Renal pelvis (tissue), 12 donors: ENCODE measurements around the gene OR52L1. TPM values are rescaled to one million over a fixed set of nuclear protein-coding genes. Genes with fewer than 3 reads are reported as not detected.
"Not testable (repeated sequence)": the region's sequence is repeated elsewhere in the genome, so short reads cannot be mapped to it uniquely, and the experiment has no call there.

Source experiments
- DNase-seq: peaks from one replicate; pipeline ENCODE4 v3.0.0-alpha.2; 2013
- long read RNA-seq, 16 experiments: transcript quantifications; one replicate each; lab custom pipeline, GENCODE V29; 2026
- polyA plus RNA-seq, 3 donors: library from polyadenylated mRNA; unstranded; fragments of 120-200 nt; gene quantifications; one replicate each; pipeline ENCODE4 v1.2.1, GENCODE V29; 2013; ENCODE audit not compliant: insufficient read length in 3 of 3

OR52L1 gene
- polyA plus RNA-seq, result not detected
- long read RNA-seq, donor 1, result 0 reads
- long read RNA-seq, donor 2, result 0 reads
- long read RNA-seq, donor 3, result 0 reads
- long read RNA-seq, donor 4, result 0 reads
- long read RNA-seq, donor 5, result 0 reads
- long read RNA-seq, donor 6, result 0 reads
- long read RNA-seq, donor 7, result 0 reads
- long read RNA-seq, donor 8, result 0 reads
- long read RNA-seq, donor 9, result 0 reads
- long read RNA-seq, donor 10, result 0 reads
- long read RNA-seq, donor 11, result 0 reads
- long read RNA-seq, donor 12, result 0 reads
- long read RNA-seq, donor 13, result 0 reads
- long read RNA-seq, donor 14, result 0 reads
- long read RNA-seq, donor 15, result 0 reads
- long read RNA-seq, donor 16, result 0 reads

DNA sequence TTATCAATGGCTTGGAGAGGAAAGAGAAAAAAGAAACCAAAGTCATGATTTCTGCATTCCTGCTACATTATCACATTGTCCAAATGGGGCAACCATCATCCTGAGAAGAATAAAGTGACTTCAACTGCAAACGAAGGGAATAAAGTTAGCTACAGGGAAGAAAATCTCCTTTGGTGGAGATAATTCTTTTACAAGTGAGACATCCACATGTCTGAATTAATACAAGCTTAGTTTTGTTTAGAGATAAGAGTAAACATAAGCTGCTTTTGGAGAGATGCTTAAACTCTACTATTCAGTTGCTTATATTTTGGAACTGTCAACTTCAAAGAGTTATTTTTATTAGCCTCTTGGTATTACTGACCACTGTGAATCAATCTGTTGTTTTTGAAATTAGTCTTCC, at the start of gene OR52L1:
TSS of gene OR52L1 (minus strand) at position 101 of the 400 bp plus-strand sequence. CDS start at position 46, 55 bp downstream.
- no peak for DNase-seq

DNA sequence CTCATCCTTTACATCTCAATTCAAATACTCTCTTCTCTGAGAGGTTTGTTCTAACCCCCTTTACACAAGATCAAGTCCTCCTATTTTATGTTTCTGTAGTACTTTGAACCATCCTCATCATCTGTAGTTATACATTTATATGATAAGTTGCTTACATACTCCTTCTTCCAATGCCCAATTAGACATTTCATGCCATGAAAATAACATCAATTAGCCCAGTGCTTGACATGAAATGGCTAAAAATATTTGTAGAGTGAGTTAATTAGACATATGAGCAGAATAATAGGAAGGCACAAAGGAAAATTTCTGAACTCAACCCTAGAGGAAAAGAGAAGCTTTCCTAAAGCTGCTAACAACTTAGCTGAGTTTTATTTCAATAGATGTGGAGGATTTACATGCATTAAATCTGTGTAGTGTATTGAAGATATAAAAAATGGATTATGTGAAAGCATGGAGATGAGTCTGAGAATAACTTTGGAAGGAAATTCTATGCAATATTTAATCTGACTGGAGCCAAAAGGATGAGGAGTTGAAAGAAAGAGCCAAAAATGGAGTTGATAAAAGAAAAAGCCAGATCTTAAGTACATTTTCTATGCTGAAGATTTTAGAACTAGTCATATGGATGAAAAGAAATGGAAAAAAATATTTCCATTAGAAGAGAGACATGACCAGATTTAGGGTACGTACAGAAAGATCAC, 44.1 kb upstream of the OR52L1 start, which contains the start of gene OR56A1:
TSS of gene OR56A1 (minus strand) at position 51 of the 698 bp plus-strand sequence. CDS start 3,066 bp downstream, outside the sequence.
- DNase-seq, result no peak

DNA sequence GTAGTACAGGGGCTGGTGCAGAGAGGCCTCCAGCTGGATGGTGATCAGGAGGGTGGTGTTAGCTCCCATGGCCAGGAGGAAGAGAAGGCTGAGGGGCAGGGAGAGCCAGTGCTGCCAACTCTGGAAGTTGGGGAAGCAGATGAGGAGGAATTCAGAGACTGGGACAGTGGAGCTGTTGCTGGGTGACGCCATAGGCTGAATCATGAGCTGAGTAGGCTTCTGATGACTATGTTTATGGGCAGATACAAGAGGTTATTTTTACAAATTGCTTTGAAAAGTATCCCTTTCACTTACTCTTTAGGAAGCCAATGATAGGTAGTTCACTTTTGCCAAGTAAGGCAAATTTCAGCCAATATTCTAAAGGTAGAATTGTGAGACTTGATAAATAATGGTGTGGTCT, 40.7 kb upstream of the OR52L1 start:
- DNase-seq, result no peak

DNA sequence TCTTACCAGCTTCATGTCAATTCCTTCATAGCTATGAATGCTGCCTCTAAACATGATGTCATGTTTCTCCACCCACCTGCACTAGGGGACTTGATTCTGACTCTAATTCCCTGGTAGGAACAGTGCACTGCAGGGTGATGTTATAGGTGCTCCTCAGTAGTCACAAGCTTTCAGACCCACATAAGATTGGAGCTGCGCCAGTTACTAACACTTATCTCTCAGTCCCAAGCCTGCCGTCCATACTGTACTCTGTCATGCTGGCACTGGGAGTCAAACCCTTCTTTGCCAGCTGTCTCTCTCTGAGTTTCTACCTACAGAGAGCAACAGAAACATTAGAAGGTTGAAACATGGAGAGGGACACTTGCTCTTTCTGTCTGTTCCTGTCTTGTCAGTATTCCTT, 38.3 kb upstream of the OR52L1 start:
- no peak for DNase-seq

DNA sequence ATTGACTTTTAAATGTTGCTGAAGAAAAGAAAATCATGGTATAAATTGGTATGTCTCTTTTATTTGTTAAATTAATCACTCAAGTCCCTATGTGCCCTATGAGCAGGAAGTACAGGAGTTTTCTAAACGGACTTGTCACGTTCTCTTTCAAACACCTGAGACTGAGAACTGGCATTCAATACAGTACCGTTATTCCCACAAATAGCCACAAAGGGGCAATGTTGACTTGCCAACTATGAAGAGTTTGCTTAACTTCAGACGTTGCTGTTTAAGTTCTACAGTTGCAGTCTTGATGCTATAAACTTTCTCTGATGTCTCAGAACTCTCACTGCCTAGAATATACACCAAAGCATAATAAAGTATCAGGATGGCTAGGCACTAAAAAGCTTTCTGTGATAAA, 36.2 kb upstream of the OR52L1 start:
- peak; percentile 16 for DNase-seq

DNA sequence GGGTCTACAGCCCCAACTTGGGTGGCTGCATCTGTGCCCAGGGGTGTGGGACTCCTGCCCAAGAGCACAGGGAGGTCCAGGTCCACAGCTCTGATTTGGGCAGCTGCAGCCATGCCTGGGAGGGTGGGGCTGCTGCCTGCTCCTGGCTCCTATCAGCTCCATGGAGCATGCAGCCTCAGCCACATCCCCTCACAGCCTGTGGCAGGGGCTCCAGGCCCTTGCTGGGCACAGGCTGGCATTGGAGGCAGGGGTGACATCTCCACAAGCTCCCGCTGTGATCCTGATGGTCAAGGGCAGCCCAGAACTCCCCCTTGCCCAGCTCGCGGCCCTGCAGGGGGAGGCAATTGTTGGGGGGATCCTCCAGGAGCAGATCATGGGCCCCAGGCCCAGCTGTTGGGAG, 26.3 kb upstream of the OR52L1 start:
- no peak for DNase-seq

DNA sequence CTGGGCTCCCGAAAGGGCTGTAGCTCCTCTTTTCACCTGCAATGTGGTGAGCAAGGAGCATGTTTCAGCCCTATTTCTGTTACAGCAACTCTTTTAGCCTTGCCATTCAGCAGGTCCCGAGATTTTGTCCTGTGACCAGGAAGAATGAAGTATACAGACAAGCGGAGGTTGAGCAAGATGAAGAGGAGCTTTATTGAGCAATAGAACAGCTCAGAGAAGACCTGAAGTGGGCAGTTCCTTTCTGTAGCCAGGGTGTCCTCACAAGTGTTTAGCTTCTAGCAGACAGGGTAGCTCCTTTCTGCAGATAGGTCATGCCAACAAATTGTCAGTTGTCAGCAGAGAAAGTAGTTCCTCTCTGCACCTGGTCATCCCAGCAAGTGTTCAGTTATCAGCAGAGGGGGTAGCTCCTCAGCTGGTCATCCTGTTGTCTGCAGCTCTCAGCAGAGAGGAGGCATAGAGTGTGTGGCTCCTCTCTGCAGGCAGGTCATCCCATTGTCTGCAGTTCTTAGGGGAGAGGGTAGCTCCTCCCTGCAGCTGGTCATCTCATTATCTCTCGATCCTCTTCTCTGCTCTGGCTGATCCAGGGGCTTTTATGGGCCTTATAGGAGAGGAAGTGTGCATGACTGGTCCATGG, 25.4 kb upstream of the OR52L1 start:
- DNase-seq, result no peak

DNA sequence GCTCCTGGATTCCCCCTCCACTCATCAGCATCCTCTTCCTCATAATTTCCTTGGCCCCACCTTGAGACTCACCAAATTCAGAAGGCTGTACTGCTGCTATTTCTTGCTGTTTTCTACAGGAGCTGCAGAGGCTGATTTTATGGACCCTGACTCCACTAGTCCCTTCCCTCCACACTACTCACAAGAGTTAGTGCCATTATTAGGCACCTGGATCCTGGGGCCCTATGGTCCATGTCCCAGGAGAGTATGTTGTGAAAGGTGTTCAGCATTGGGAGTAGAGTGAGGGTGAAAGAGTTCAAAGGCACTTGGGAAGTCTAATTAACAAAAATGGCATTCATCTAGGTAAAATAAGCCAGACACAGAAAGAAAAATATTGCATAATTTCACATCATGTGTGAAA, 20.1 kb upstream of the OR52L1 start, which contains the start of gene OR56A4:
TSS of gene OR56A4 (minus strand) at position 101 of the 400 bp plus-strand sequence. CDS start 3,954 bp downstream, outside the sequence.
- no peak for DNase-seq

DNA sequence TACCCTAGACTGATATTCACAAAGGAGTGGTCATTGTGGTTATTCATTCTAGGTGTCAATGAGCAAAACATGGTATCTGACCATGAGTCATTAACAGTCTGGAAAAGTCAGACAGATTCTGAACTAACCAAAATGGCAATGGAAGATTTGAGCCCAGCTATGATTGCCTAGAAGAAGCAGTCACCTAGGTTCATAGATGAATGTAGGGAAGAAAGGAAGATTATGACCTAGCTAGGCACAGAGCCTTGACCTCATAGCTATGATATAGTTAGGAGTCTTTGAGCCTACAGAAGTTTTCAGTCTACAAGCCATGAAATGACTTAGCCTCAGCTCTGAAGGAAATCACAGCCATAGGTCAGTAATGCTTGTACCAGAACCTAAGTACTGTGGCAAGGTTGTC, 19.6 kb upstream of the OR52L1 start:
- DNase-seq, result no peak

DNA sequence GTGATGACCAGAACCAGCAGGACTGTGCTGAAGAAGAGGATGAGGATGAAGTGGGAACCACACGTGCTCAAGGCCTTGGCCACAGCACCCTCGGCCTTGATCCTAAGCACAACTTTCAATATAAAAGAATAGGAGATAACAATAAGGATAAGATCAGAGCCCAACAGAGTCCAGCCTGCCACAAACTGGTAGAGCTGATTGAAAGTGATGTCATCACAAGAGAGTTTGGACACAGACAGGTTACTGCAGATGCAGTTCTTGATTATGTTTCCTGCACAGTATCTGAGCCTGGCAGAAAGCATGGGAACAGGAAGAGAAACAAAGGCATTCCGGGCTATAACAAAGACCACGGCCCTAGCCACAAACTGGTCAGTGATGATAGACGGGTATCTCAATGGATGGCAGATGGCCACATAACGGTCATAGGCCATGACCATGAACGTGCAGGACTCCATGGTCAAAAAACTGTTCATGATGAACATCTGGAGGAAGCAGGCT, 15.5 kb upstream of the OR52L1 start:
- DNase-seq, result no peak

DNA sequence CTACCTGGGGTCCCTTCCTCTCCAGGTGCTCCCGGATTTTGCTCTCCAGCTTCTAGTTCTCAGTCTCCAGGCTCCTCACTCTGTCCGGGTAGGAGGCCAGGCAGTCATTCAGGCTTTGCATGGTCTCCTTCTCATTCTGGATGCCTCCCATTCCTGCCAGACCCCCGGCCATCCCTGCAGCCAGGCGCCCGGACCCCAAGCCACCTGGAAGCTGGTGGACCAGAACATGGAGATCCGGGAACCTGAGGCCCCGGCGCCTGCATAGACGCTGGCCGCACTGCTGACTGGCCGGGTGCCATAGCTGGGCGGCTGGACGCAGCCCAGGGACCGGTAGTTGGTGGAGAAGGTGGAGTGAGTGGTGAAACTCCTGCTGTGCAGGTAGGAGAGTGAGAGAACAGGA, 8.0 kb upstream of the OR52L1 start:
- DNase-seq, result no peak

DNA sequence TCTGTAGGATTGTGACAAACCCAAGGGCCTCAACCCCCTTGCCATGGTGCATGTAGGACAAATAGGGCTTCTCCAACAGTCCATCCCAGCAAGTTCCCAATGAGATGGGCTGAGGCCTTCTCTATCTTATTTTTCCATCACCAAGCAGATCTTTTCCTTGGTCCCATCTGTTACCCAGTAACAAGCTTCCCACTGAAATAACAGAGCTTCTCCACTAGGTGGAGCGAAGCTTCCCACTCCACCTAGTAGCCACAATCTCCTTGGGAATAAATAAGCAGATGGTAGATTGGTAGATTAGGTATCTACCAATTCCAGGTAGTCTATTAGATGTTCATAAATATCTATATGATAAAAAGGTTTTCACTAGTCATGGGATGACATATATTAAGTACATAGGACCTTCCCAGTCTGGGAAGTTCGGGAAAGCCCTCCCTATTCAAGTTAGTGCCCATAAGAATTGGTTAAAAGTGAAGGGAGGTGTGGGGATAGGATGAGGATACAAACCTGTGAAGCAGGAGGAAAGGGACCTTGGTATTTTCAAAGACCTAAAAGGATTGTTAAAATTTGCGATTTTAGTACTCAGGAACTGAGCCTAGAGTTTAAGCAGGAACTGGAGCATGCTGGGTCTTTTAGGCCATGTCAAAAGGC, 5.9 kb upstream of the OR52L1 start:
- no peak for DNase-seq

DNA sequence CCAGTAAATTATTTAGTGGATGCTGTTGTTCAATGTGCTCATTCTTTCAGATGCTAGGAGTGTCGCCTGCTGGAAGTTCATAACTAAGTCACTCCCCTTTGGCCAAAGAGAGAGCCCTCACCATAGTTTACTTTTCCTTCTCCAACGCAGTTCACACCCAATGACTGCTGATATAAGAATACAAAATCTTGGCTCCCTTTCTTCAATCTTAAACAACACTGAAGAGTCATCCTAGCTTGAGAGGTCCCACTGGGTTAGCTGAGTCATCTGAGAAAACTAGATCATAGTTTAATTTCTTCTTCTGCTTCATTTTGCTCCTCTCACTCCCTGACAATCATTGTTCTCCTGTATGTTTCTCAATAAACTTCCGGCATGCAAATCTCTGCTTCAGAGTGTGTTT, 5.4 kb upstream of the OR52L1 start:
- DNase-seq, result no peak

DNA sequence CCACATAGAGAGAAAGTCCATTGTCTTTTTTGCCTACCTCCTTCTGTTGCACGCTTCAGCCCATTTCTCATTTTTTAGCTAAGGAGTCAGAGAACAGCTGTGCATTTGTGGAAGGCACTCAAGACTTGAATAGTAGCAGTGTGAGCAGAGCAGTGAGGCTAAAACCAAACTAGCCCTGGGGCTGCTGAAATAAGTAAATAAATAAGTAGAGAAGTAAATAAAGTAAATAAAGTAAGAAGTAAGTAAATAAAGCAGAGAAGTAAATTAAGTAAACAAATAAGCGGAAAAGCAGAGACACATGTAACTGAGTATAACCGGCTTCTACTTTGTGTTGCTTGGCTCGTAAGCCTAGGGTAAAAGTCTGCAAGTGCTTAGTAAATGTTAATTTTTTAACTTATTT, 2.4 kb upstream of the OR52L1 start:
- no peak for DNase-seq

DNA sequence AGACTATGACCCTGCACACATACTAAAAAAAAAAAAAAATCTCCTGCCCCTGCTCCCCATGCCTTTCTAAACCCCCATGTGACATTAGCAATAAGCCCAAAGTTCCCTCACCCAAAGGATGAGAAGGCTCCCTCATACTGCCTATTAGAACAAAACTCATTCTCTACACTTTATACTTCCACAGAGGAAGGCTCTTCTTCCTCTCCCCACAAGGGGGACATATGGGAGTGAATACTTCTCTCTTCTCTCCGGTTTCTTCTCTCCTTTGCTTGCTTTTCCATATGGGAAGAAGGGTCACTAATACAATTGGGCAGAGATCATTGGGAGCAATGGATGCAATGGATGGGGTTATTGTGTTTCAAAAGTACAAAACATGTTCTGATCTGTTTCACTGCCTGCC, 3.3 kb downstream of the OR52L1 start:
- no peak for DNase-seq

DNA sequence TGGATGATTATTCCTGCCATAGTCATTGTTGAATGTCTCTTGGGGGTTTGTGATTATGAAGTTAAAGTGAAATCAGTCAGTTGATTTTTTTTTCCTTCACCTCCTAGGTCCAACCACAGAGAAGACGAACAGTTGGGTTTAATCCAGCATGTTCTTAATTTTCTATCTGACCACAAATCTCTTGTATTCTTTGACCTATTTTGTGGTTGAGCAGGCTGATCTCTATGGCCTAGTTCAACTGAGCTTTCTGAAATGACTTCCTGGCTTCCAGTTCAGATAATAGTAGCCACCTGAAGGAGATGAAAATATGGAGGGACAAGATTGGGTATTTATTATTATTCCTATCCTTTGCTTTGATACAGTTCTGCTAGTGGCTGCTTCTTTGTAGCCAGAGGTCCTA, 13.3 kb downstream of the OR52L1 start:
- no peak for DNase-seq

DNA sequence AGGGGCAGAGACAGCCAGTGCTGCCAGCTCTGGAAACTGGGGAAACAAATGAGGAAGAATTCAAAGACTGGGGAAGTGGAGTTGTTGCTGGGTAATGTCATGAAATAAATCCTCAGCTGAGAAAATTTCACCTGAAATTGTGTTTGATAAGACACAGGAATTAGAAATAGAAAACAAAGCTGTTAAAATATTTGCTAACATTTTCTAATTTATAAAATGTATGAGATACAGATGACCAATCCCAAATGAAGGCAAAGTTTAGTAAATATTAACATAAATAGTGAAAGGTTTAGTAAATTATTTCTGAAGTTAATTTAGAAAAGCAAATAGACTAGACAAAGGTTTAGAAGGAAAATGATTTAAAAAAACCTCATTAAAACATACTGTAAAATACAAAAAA, 18.4 kb downstream of the OR52L1 start, which contains the start of gene OR56A5:
TSS of gene OR56A5 (minus strand) at position 101 of the 400 bp plus-strand sequence. CDS start at position 101, 0 bp downstream.
- DNase-seq, result no peak

DNA sequence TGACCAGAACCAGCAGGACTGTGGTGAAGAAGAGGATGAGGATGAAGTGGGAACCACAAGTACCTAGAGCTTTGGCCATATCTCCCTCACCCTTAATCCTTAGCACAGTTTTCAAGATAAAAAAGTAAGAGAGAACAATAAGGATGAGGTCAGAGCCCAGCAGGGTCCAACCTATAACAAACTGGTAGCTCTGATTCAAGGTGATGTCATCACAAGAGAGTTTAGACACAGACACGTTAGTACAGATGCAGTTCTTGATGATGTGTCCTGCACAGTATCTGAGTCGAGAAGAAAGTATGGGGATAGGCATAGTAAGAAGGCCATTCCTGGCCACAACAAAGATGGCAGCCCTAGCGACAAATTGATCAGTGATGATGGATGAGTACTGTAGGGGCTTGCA, 19.1 kb downstream of the OR52L1 start:
- no peak for DNase-seq

DNA sequence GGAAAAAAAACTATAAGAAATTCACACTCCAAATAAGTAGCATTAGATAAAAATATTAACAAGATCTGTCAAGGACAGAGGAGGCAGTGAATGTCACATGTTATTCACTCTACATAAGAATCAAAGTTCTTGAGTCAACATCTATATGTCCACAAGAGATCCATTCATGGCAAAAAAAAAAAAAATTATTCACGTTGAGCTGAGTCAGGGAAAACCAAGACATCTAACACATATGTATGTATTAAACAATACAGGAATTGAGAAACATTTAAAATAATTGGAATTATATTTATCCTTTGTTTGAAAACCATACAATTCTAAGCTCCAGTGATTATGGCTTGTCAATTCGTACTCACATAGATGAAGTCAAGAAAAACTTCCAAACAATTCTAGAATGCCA, 19.8 kb downstream of the OR52L1 start:
- DNase-seq, result no peak

DNA sequence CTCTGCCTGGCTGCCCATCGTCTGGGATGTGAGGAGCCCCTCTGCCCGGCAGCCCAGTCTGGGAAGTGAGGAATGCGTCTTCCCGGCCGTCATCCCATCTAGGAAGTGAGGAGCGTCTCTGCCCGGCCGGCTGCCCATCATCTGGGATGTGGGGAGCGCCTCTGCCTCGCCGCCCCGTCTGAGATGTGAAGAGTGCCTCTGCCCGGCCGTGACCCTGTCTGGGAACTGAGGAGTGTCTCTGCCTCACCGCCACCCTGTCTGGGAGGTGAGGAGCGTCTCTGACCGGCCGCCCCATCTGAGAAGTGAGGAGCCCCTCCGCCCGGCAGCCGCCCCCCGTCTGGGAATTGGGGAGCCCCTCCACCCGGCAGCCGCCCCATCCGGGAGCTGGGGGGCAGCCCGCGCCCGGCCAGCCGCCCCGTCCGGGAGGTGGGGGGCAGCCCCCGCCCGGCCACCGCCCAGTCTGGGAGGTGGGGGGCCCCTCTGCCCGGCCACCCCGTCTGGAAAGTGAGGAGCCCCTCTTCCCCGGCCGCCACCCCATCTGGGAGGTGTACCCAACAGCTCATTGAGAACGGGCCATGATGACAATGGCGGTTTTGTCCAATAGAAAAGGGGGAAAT, 26.0 kb downstream of the OR52L1 start:
- not testable (repeated sequence) for DNase-seq

DNA sequence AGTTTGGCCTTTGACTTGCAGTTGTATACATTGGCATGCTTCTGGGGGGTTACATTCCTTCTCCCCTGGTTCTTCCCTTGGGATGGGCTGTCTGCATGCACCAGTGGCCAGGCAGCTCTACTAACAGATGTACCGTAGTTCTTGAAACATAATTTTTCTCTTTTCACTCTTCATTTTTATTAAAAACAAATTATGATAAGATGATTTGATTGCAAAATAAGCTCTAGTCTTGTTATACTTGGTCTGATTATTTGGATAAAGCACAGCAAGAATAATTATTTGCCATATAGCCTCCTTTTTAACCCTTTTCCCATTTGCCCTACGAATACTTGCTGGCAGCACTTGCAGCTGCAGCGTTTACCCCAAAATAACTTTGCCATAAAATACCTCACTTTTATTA, 31.2 kb downstream of the OR52L1 start:
- DNase-seq, result no peak

DNA sequence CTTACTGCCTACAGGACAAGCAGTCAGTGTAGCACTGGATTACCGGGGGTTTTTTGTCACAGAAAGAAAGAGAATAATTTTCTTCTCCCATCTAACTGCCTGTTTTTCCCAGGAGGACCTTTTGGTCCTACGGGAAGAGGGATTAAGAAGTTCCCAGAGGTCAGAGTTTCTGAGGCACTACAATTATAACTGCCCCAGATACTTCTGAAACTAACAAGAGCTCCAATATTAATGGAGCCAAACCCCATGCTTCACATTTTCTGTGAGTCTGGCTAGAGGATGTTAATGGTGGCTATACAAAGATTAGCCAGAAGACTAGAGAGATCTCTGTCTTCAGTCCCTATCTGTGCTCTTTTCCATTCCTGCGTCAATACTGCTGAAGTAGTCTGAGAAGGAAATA, 44.8 kb downstream of the OR52L1 start, which contains the start of gene OR56A3:
TSS of gene OR56A3 (plus strand) at position 301 of the 400 bp plus-strand sequence. CDS start 5,096 bp downstream, outside the sequence.
- DNase-seq, result no peak
